ENCODE results near the gene VAMP4. TPM values are rescaled to one million over a fixed set of nuclear protein-coding genes. Genes with fewer than 3 reads are reported as not detected.

Gene VAMP4
- total RNA-seq, 1 donor: 7.6 TPM

DNA sequence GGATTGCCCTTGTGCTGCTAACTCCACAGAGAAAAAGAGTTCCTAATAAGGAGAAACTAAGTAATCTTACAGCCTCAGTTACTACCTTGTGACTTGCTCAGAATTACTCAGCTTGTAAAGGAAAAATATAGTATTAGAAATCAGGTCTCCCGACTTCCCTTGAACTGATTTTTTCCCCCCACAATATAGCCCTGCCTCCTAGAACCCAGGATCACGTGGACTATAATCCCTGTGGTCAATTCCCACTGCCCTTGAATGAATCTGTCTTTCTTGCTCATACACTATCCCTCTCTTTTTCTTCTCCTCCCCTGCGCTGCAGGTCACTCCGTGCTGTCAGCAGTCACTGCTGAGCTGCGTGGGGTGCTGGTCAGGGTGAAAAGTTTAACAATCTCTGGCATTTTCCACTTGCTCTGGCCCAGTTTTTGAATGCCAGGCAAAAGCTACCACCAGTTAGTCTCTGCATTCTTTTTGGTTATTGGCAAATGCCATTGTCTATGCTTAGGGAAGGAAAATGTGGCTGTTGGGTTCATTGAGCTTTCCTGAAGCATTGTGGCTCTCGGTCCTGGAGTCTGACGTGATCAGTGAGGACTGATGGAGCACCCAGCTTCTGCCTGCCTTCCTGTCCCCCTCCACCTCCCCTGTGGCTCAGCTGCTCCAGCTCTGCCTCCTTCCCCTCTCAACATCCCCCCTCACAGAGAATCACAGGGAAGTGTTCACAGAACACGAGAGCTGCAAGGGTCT is 87.5 kb downstream of the VAMP4 start:
- Histone ChIP-seq H2AFZ (ENCODE audit: low read length) (peak overlapping the region; percentile 92), H3K9me3 (ENCODE audit: low read depth, low read length) (no peaks in the 10 kb centered on the region), H3K27me3 (ENCODE audit: insufficient read depth, low read length) (no peaks in the 10 kb centered on the region), H3K4me2 (ENCODE audit: insufficient read depth, low read length) (peak overlapping the region; percentile 67), H3K79me2 (ENCODE audit: insufficient read depth, low read length) (no peaks in the 10 kb centered on the region), H3K36me3 (ENCODE audit: insufficient read depth, low read length) (no peaks in the 10 kb centered on the region), H3K27ac (ENCODE audit: low read depth, low read length) (peak overlapping the region; percentile 35), H3K4me1 (ENCODE audit: insufficient read depth, low read length) (peaks cover 14% of the 10 kb centered on the region), H3K4me3 (ENCODE audit: insufficient read depth, low read length) (peak overlapping the region; percentile 42), H4K20me1 (ENCODE audit: insufficient read depth, low read length) (no peaks in the 10 kb centered on the region)
- peak; percentile 61 for DNase-seq (ENCODE audit: insufficient read length, low spot score, missing footprints)
- TF ChIP-seq CTCF (IDR thresholded peaks at IDR 0.05; ENCODE audit: extremely low read depth, low read depth, low read length): no peak

DNA sequence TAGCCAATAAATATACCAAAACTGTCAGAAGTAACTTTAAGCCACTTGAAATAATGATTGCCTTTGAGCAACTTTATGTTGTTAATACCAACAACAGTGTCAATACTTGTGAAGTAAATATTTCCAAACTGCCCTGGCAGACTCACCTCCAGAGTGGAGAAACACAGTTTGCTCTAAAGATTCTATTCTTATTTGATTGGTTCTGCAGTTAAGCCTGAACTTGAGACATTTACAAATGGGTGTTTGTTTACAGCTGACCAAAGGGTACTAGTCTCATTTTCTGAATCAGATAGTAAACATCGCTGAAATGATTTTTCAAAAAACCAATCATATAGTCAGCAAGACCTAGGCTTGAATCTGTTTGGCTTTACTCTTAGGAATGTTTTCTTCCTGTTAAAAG is 88.1 kb downstream of the VAMP4 start:
- H3K4me1 ChIP-seq (ENCODE audit: insufficient read depth, low read length): peaks cover 14% of the 10 kb centered on the region
- H3K4me2 ChIP-seq (ENCODE audit: insufficient read depth, low read length): peak overlapping the region; percentile 67
- TF ChIP-seq CTCF (IDR thresholded peaks at IDR 0.05; ENCODE audit: extremely low read depth, low read depth, low read length): no peak
- H4K20me1 ChIP-seq (ENCODE audit: insufficient read depth, low read length): no peaks in the 10 kb centered on the region
- peak overlapping the region; percentile 42 for H3K4me3 ChIP-seq (ENCODE audit: insufficient read depth, low read length)
- no peak for DNase-seq (ENCODE audit: insufficient read length, low spot score, missing footprints)
- no peaks in the 10 kb centered on the region for H3K79me2 ChIP-seq (ENCODE audit: insufficient read depth, low read length)
- no peaks in the 10 kb centered on the region for H3K27me3 ChIP-seq (ENCODE audit: insufficient read depth, low read length)
- no peaks in the 10 kb centered on the region for H3K36me3 ChIP-seq (ENCODE audit: insufficient read depth, low read length)
- peak overlapping the region; percentile 92 for H2AFZ ChIP-seq (ENCODE audit: low read length)
- no peaks in the 10 kb centered on the region for H3K9me3 ChIP-seq (ENCODE audit: low read depth, low read length)
- peak overlapping the region; percentile 35 for H3K27ac ChIP-seq (ENCODE audit: low read depth, low read length)

- H2AFZ ChIP-seq (ENCODE audit: low read length): peak within 1 kb of the TSS; percentile 29
- peaks cover 14% of the 10 kb centered on the region for H3K4me1 ChIP-seq (ENCODE audit: insufficient read depth, low read length)
- TF ChIP-seq CTCF (IDR thresholded peaks at IDR 0.05; ENCODE audit: extremely low read depth, low read depth, low read length): no peak
- no peak within 1 kb of the TSS for H3K4me3 ChIP-seq (ENCODE audit: insufficient read depth, low read length)
- no peak for DNase-seq (ENCODE audit: insufficient read length, low spot score, missing footprints)
- H3K27ac ChIP-seq (ENCODE audit: low read depth, low read length): no peak within 1 kb of the TSS
- no peaks in the 10 kb centered on the region for H3K27me3 ChIP-seq (ENCODE audit: insufficient read depth, low read length)
- no peaks in the 10 kb centered on the region for H3K9me3 ChIP-seq (ENCODE audit: low read depth, low read length)
- H3K36me3 ChIP-seq (ENCODE audit: insufficient read depth, low read length): no peaks in the 10 kb centered on the region
- no peak within 1 kb of the TSS for H3K4me2 ChIP-seq (ENCODE audit: insufficient read depth, low read length)
- H3K79me2 ChIP-seq (ENCODE audit: insufficient read depth, low read length): no peaks in the 10 kb centered on the region
- H4K20me1 ChIP-seq (ENCODE audit: insufficient read depth, low read length): no peaks in the 10 kb centered on the region
These were observed 89.5 kb downstream of the VAMP4 start, which contains the start of gene MYOC for GRCh38 chr1:171652234-171652822. TSS of gene MYOC (minus strand) at chr1:171652688. CDS start at chr1:171652611, 77 bp downstream.

Small RNA genes lying within 50 kb of the gene (small RNA-seq; reads per million reads assigned to genes)
- not detected for gene RF00601

Other genes with a start within 250 kb of the VAMP4 start
- under 0.01 TPM in 2 replicates for gene MYOCOS, start 119.8 kb downstream of the VAMP4 start, total RNA-seq
- not detected in 2 replicates for gene MYOC, start 89.4 kb downstream of the VAMP4 start, total RNA-seq
- 13.0 and 15.3 TPM in 2 replicates for gene METTL13, start 39.6 kb upstream of the VAMP4 start, total RNA-seq
- 0.72 and 1.2 TPM in 2 replicates for gene DNM3, start 99.4 kb upstream of the VAMP4 start, total RNA-seq

Data from osteoblast (primary cell).